Activated CD4-positive, CD25-positive, alpha-beta regulatory T cell (primary cell): ENCODE measurements around the gene SLC9A2.

Experiments
- DNase-seq, 4 experiments: peaks; one replicate each; lab custom pipeline; 2025; lab: John Stamatoyannopoulos, UW

SLC9A2 gene

DNA sequence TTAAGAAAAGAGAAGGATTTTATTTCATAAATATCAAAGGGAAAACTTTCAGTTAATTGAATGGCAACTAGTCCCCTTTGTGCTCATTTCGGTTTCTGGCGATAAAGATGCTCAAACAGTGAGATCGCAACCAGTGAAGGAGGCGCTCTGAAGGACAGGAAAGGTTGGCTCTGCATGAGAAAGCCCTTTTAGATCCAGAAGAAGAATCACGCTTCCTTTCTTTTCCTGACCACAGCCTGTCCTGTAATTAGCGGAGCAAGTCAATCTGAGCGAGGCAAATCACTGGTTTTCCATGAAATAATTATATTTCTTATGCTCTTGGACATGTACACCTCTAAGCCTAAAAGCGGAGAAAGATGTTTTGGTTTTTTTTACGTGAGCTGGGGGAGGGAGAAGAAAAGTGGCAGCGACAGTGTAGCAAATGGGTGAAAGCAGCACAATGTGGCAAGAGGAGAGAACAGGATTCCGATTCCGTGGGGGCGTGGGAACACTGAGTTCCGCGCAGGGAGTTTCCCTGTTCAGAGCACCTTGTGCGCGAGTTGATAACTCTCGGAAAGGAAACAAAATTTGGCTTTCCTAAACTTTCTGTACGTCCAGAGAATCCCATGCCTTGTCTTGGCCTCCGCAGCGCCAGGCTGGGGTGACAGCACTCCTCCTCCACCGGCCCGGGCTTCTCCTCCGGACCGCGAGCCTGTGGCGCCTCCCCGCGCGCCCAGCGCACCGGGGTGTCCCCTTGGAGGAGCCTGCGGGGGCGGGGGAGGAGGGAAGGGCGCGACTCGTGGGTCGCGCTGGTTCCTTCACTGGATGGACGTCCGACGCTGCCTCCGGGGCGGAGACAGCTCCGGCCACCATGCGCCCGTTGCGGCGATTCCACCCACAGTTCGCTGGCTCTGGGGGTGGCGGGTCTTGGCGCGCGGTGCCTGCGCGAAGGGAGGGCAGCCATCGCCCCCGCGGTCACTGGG is 620 bp upstream of the SLC9A2 start:
- DNase-seq, result no peak

DNA sequence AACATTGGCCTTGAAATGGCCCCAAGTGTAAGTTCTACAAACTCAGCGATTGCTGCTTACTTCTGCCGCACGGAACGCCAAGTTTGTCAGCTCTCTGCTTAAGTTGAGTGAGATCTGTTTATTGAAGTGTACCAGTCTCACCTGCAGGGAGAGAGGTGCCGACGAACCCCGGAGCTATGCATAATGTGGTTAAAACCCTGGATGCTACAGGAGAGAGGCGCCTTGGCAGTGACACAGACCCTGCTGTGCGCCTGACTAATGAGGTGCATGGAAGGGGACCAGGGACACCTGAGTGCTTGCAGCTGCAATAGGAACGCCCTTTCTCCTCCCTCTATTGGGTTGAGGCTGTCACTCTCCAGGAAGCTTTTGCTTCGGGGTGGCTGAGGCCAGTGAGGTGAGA is 979 bp downstream of the SLC9A2 start:
- no peak for DNase-seq

DNA sequence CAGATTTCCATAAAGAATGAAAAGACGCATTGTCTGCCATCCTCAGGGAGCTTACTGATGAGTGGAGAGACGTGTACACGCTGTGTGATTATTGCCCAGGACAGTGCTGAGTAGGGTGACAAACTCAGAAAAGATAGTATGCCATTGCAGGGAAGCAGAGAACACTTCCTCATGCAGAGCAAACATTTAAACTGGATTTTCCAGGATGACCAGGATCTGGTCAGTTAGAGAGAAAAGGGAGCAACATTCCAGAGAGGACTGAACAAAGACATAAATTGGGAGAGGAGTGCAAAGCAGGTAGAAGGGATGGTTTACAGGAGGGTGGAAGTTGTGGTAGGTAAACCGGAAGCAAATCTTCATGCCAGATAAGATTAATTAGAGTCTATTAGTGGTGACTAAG is 2.3 kb downstream of the SLC9A2 start:
- DNase-seq, result no peak

GRCh38 chr2:102622646-102623045 is 3.3 kb downstream of the SLC9A2 start:
- no peak for DNase-seq

- no peak for DNase-seq
These were observed 11.1 kb downstream of the SLC9A2 start for GRCh38 chr2:102630458-102630857.

GRCh38 chr2:102632380-102633175 is 13.2 kb downstream of the SLC9A2 start:
- no peak for DNase-seq

DNA sequence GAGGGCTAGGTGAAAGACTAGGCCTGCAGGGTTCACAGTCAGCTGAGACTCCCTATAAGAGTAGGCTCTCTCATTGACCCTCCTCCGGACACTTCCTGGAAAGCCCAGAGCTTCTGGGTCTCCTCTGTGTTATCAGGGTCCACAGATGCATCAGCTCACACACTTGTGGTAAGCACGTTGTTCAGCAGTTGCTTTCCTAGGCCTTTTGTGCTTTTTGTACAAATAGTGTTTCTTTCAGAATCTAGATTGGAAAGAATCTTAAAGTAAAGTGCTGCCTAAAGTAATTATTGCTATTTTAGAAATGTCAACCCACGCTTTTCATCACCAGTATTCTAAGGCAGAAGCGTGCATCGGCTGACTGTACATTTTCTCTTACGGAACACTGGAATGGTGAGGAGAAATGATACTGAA is 15.5 kb downstream of the SLC9A2 start:
- no peak for DNase-seq

DNA sequence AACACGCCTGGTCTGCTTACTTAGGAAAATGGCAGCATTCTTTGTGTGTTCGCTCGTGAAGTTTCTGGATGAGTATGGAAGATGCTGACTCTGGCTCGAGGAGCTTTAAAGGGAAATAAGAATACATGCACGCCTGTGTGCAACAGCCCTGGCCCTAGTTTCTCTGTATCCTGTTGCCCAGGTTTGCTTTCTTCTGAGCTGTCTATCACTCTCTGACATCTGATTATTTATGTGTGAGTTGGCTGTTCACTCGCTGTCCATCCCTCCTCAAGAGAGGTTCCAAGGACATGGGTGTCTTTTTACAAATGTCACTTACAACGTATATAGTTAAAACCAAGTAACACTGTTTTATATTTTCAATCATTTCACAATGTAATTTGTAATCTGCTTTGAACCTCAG is 16.0 kb downstream of the SLC9A2 start:
- no peak for DNase-seq

GRCh38 chr2:102636283-102636907 is 17.0 kb downstream of the SLC9A2 start:
- DNase-seq, result no peak

DNA sequence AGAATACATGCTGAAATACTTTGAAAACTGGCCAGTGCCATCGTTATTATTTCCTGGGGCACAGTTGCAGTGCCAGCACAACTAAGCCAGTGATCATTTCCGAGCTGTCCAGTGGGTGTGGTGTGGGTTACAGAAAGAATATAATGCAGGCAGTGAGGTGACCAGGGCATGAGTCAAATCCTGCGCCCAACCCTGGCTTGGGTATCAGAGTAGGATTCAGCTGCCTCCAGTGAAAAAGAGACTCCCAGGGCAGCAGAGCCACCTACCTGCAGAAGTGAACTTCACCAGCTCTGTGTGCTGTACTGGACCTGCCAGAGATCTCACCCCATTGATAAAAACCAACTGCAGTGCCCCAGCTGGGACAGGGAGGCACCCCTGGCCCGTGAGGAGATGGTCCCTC is 18.0 kb downstream of the SLC9A2 start:
- DNase-seq, result no peak

GRCh38 chr2:102639429-102639828 is 20.1 kb downstream of the SLC9A2 start:
- no peak for DNase-seq

GRCh38 chr2:102652126-102652525 is 32.8 kb downstream of the SLC9A2 start:
- DNase-seq, result no peak

- no peak for DNase-seq
These were observed 38.4 kb downstream of the SLC9A2 start for GRCh38 chr2:102657770-102658169.

DNA sequence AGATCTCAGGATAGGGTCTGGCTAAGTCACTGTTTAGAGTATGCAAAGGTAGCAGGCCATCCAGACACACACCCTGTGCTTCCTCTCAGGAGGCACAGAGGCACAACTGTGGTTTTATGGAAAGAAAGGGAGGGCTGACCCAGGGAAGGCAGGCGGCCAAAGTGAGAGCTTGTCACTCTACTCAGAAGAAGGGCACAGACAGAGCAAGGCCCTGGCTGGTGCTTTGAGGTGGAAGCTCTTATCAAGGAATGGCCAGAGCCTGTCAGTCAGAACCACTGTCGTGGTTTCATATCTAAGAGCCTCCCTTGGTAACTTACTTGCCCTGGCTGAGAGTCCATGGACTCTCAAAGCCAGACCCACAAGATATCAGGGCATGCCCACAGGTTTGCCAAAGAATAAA is 40.7 kb downstream of the SLC9A2 start:
- no peak for DNase-seq

GRCh38 chr2:102660574-102660973 is 41.2 kb downstream of the SLC9A2 start:
- no peak for DNase-seq

- no peak for DNase-seq
These were observed 42.5 kb downstream of the SLC9A2 start for GRCh38 chr2:102661846-102662245.

- no peak for DNase-seq
These were observed 43.5 kb downstream of the SLC9A2 start for GRCh38 chr2:102662833-102663232.

DNA sequence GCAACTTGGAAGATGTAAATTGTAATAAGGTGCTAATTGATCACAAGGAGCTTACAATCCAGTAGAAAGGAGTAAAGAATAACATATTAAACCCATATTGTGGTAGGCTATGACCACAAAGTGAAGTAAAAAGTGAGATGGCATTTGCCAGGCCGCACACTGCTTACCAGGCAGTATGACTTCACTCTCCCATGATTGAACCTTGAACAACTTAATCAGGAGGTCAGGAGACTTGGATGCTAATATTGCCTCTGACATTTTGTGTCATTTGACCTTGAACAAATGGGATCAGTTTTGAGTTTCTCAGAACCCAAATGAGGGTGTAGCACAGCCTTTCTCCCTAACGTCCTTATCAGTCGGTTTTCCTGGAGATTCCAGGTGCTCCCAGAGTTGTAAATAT is 44.0 kb downstream of the SLC9A2 start:
- DNase-seq, result no peak

GRCh38 chr2:102664471-102664909 is 45.1 kb downstream of the SLC9A2 start:
- no peak for DNase-seq

GRCh38 chr2:102667072-102667471 is 47.7 kb downstream of the SLC9A2 start:
- no peak for DNase-seq

GRCh38 chr2:102668171-102668570 is 48.8 kb downstream of the SLC9A2 start:
- DNase-seq, result no peak

GRCh38 chr2:102669401-102669800 is 50.0 kb downstream of the SLC9A2 start:
- DNase-seq, result no peak
